Osteoblast (primary cell): ENCODE results near the gene RNF144A. TPM values are rescaled to one million over a fixed set of nuclear protein-coding genes. Genes with fewer than 3 reads are reported as not detected.
A peak's percentile ranks its signal among the peaks of the same experiment; 100 is the strongest.

ENCODE experiments used
- DNase-seq: peaks from one replicate; pipeline ENCODE4 v3.0.0; 2011; ENCODE audit warnings: low spot score, mixed read lengths; ENCODE audit not compliant: insufficient read length; ENCODE audit errors: missing footprints
- H2AFZ ChIP-seq: 2 replicates; pipeline ENCODE4 v1.6.0; 2011; ENCODE audit warnings: mild to moderate bottlenecking, low read length
- H3K27ac ChIP-seq: 2 replicates; pipeline ENCODE4 v1.5.1; 2011; ENCODE audit warnings: mild to moderate bottlenecking, low read depth, low read length, moderate library complexity
- H3K27me3 ChIP-seq: 2 replicates; pipeline ENCODE4 v1.6.0; 2012; ENCODE audit warnings: mild to moderate bottlenecking, control low read depth, inconsistent platforms, low read length, moderate library complexity; ENCODE audit not compliant: insufficient read depth
- H3K36me3 ChIP-seq: 2 replicates; pipeline ENCODE4 v1.5.1; 2011; ENCODE audit warnings: mild to moderate bottlenecking, low read length, control low read depth, moderate library complexity; ENCODE audit not compliant: insufficient read depth
- H3K4me1 ChIP-seq: 2 replicates; pipeline ENCODE4 v1.5.1; 2011; ENCODE audit warnings: mild to moderate bottlenecking, low read length, control low read depth, moderate library complexity; ENCODE audit not compliant: insufficient read depth
- H3K4me2 ChIP-seq: 2 replicates; pipeline ENCODE4 v1.6.0; 2011; ENCODE audit warnings: mild to moderate bottlenecking, low read length; ENCODE audit not compliant: insufficient read depth
- H3K4me3 ChIP-seq: fragments of 200-600 bp; sonication (generic); 3 replicates; pipeline ENCODE4 v1.5.1; 2012; ENCODE audit warnings: mild to moderate bottlenecking, low read length, inconsistent platforms; ENCODE audit not compliant: insufficient read depth
- H3K79me2 ChIP-seq: 2 replicates; pipeline ENCODE4 v1.6.0; 2012; ENCODE audit warnings: mild to moderate bottlenecking, low read length, control low read depth, inconsistent platforms; ENCODE audit not compliant: insufficient read depth
- H3K9me3 ChIP-seq: 2 replicates; pipeline ENCODE4 v1.5.1; 2011; ENCODE audit warnings: low read depth, low read length, control low read depth
- H4K20me1 ChIP-seq: 2 replicates; pipeline ENCODE4 v1.6.0; 2012; ENCODE audit warnings: mild to moderate bottlenecking, low read length, control low read depth; ENCODE audit not compliant: insufficient read depth
- CTCF ChIP-seq: IDR thresholded peaks from 2 replicates; pipeline ENCODE4 v1.5.1; 2011; ENCODE audit warnings: mild to moderate bottlenecking, low read depth, low read length, moderate library complexity; ENCODE audit errors: extremely low read depth
- total RNA-seq: library from RNA; depleted of rRNA; stranded (reverse); fragments of >200 nt; gene quantifications from 2 replicates; pipeline ENCODE4 v1.2.3, GENCODE V29; 2012

The RNF144A gene
- total RNA-seq, 1 donor: 15.9 TPM

GRCh38 chr2:7007488-7007845 is 90.3 kb downstream of the RNF144A start:
- no peak for TF ChIP-seq CTCF
- no peaks in the 10 kb centered on the region for H3K79me2 ChIP-seq
- H4K20me1 ChIP-seq: no peaks in the 10 kb centered on the region
- H3K9me3 ChIP-seq: no peaks in the 10 kb centered on the region
- no peak overlapping the region for H3K27ac ChIP-seq
- peaks cover 21% of the 10 kb centered on the region for H3K4me1 ChIP-seq
- H3K27me3 ChIP-seq: no peaks in the 10 kb centered on the region
- no peak for DNase-seq
- no peak overlapping the region for H3K4me3 ChIP-seq
- H3K4me2 ChIP-seq: no peak overlapping the region
- no peak overlapping the region for H2AFZ ChIP-seq
- no peaks in the 10 kb centered on the region for H3K36me3 ChIP-seq

GRCh38 chr2:7007846-7008741 is 90.9 kb downstream of the RNF144A start:
- no peak for DNase-seq
- Histone ChIP-seq H3K4me2 (peak overlapping the region; percentile 10), H3K4me1 (peaks cover 25% of the 10 kb centered on the region), H3K4me3 (no peak overlapping the region), H4K20me1 (no peaks in the 10 kb centered on the region), H3K36me3 (no peaks in the 10 kb centered on the region), H3K79me2 (no peaks in the 10 kb centered on the region), H3K9me3 (no peaks in the 10 kb centered on the region), H3K27ac (no peak overlapping the region), H3K27me3 (no peaks in the 10 kb centered on the region), H2AFZ (peak overlapping the region; percentile 47)
- TF ChIP-seq CTCF: peak; percentile 27

GRCh38 chr2:7009207-7009911 is 92.1 kb downstream of the RNF144A start:
- H3K27me3 ChIP-seq: no peaks in the 10 kb centered on the region
- no peaks in the 10 kb centered on the region for H3K36me3 ChIP-seq
- peak overlapping the region; percentile 52 for H3K27ac ChIP-seq
- no peaks in the 10 kb centered on the region for H3K79me2 ChIP-seq
- no peak overlapping the region for H3K4me3 ChIP-seq
- peaks cover 26% of the 10 kb centered on the region for H3K4me1 ChIP-seq
- no peaks in the 10 kb centered on the region for H3K9me3 ChIP-seq
- H4K20me1 ChIP-seq: no peaks in the 10 kb centered on the region
- no peak for TF ChIP-seq CTCF
- DNase-seq: no peak
- no peak overlapping the region for H3K4me2 ChIP-seq
- H2AFZ ChIP-seq: no peak overlapping the region

- H3K27ac ChIP-seq: peak overlapping the region; percentile 52
- H3K4me2 ChIP-seq: no peak overlapping the region
- no peaks in the 10 kb centered on the region for H4K20me1 ChIP-seq
- H2AFZ ChIP-seq: no peak overlapping the region
- peak; percentile 10 for DNase-seq
- no peaks in the 10 kb centered on the region for H3K9me3 ChIP-seq
- peaks cover 27% of the 10 kb centered on the region for H3K4me1 ChIP-seq
- no peaks in the 10 kb centered on the region for H3K79me2 ChIP-seq
- H3K4me3 ChIP-seq: no peak overlapping the region
- no peaks in the 10 kb centered on the region for H3K27me3 ChIP-seq
- no peak for TF ChIP-seq CTCF
- H3K36me3 ChIP-seq: no peaks in the 10 kb centered on the region
Measured at GRCh38 chr2:7010391-7011054, 93.3 kb downstream of the RNF144A start.
